Fibroblast of skin of left biceps (primary cell): ENCODE data around the gene FARP1.

Source experiments
- DNase-seq, 2 experiments: peaks; one replicate each; pipeline ENCODE4 v3.0.0-alpha.2; 2013; ENCODE audit warnings: low read depth in 2 of 2

The FARP1 gene

GRCh38 chr13:98175043-98175442 is 32.1 kb downstream of the FARP1 start:
- DNase-seq: no peak

- DNase-seq: no peak
Observed at GRCh38 chr13:98175823-98176222, 32.9 kb downstream of the FARP1 start.

- DNase-seq: no peak
Observed at GRCh38 chr13:98176777-98177608, 34.1 kb downstream of the FARP1 start, which contains the start of gene RNF113B. Gene RNF113B, minus strand, starts transcription at chr13:98177269. Its CDS starts 33 bp downstream, at chr13:98177236.

- no peak for DNase-seq
Observed at GRCh38 chr13:98180092-98180491, 37.2 kb downstream of the FARP1 start.

GRCh38 chr13:98181111-98181815 is 38.4 kb downstream of the FARP1 start:
- no peak for DNase-seq

GRCh38 chr13:98182153-98182552 is 39.3 kb downstream of the FARP1 start:
- no peak for DNase-seq

- DNase-seq: no peak
Observed at GRCh38 chr13:98182589-98182988, 39.7 kb downstream of the FARP1 start.

- no peak for DNase-seq
Observed at GRCh38 chr13:98184792-98185191, 41.9 kb downstream of the FARP1 start.

GRCh38 chr13:98187155-98187964 is 44.5 kb downstream of the FARP1 start:
- no peak for DNase-seq

GRCh38 chr13:98187965-98188261 is 45.0 kb downstream of the FARP1 start:
- no peak for DNase-seq

- DNase-seq: no peak
Observed at GRCh38 chr13:98188544-98189166, 45.8 kb downstream of the FARP1 start.

- no peak for DNase-seq
Observed at GRCh38 chr13:98189841-98190505, 47.1 kb downstream of the FARP1 start.

GRCh38 chr13:98190889-98191444 is 48.1 kb downstream of the FARP1 start:
- no peak for DNase-seq

GRCh38 chr13:98192008-98192407 is 49.1 kb downstream of the FARP1 start:
- no peak for DNase-seq

GRCh38 chr13:98195054-98195791 is 52.3 kb downstream of the FARP1 start:
- DNase-seq: no peak

- no peak for DNase-seq
Observed at GRCh38 chr13:98198683-98199082, 55.8 kb downstream of the FARP1 start.

- no peak for DNase-seq
Observed at GRCh38 chr13:98199480-98199879, 56.6 kb downstream of the FARP1 start.

GRCh38 chr13:98200211-98200878 is 57.5 kb downstream of the FARP1 start:
- no peak for DNase-seq

- no peak for DNase-seq
Observed at GRCh38 chr13:98201189-98201588, 58.3 kb downstream of the FARP1 start.

GRCh38 chr13:98201984-98202383 is 59.1 kb downstream of the FARP1 start:
- DNase-seq: no peak
